H9 (cell line): Measurements from ENCODE around the gene ADARB2. TPM values are rescaled to one million over a fixed set of nuclear protein-coding genes. Genes with fewer than 3 reads are reported as not detected.
A peak's percentile ranks its signal among the peaks of the same experiment; 100 is the strongest.

Experiments used
- DNase-seq: peaks from one replicate; pipeline ENCODE4 v3.0.0-alpha.2; 2017
- H2AFZ ChIP-seq: one replicate; pipeline ENCODE4 v1.6.1; 2013; ENCODE audit warnings: mild to moderate bottlenecking, low read length, control low read depth, moderate library complexity
- H2AK5ac ChIP-seq: 2 replicates; pipeline ENCODE4 v1.6.1; 2013; ENCODE audit warnings: low read length, control low read depth, mixed read lengths; ENCODE audit not compliant: insufficient read length
- H2BK120ac ChIP-seq: one replicate; pipeline ENCODE4 v1.6.1; 2013; ENCODE audit warnings: low read depth, mild to moderate bottlenecking, low read length, control low read depth, inconsistent platforms; ENCODE audit not compliant: poor library complexity, severe bottlenecking
- H2BK12ac ChIP-seq: 2 replicates; pipeline ENCODE4 v1.6.1; 2013; ENCODE audit warnings: low read length, control low read depth, mixed read lengths, low read depth; ENCODE audit not compliant: insufficient read length
- H2BK15ac ChIP-seq: 2 replicates; pipeline ENCODE4 v1.6.1; 2013; ENCODE audit warnings: low read depth, low read length, control low read depth
- H2BK20ac ChIP-seq: one replicate; pipeline ENCODE4 v1.6.1; 2013; ENCODE audit warnings: low read depth, mild to moderate bottlenecking, low read length, control low read depth, inconsistent platforms; ENCODE audit not compliant: poor library complexity, severe bottlenecking
- H2BK5ac ChIP-seq: 2 replicates; pipeline ENCODE4 v1.6.1; 2013; ENCODE audit warnings: low read length, control low read depth, mixed read lengths; ENCODE audit not compliant: insufficient read length
- H3K14ac ChIP-seq: 2 replicates; pipeline ENCODE4 v1.6.1; 2013; ENCODE audit warnings: low read length, control low read depth; ENCODE audit not compliant: insufficient read depth
- H3K18ac ChIP-seq: 2 replicates; pipeline ENCODE4 v1.6.1; 2013; ENCODE audit warnings: low read depth, mild to moderate bottlenecking, mixed read lengths, low read length, control low read depth; ENCODE audit not compliant: insufficient read length
- H3K23ac ChIP-seq: 2 replicates; pipeline ENCODE4 v1.6.1; 2013; ENCODE audit warnings: low read length, control low read depth, mixed read lengths, low read depth; ENCODE audit not compliant: insufficient read length
- H3K23me2 ChIP-seq: 2 replicates; pipeline ENCODE4 v1.6.1; 2013; ENCODE audit warnings: low read depth, mild to moderate bottlenecking, mixed read lengths, low read length, control low read depth; ENCODE audit not compliant: insufficient read length, poor library complexity, severe bottlenecking
- H3K27ac ChIP-seq: 2 replicates; pipeline ENCODE4 v1.5.1; 2013; ENCODE audit warnings: low read length, control low read depth, mixed read lengths, low read depth; ENCODE audit not compliant: insufficient read length
- H3K27me3 ChIP-seq: 2 replicates; pipeline ENCODE4 v1.6.1; 2013; ENCODE audit warnings: low read length, control low read depth, inconsistent platforms; ENCODE audit not compliant: insufficient read depth
- H3K4ac ChIP-seq: 2 replicates; pipeline ENCODE4 v1.6.1; 2013; ENCODE audit warnings: low read depth, mild to moderate bottlenecking, control low read depth, inconsistent platforms, low read length, moderate library complexity
- H3K4me1 ChIP-seq: 2 replicates; pipeline ENCODE4 v1.6.1; 2013; ENCODE audit warnings: low read length, control low read depth, inconsistent platforms; ENCODE audit not compliant: insufficient read depth
- H3K4me2 ChIP-seq: 2 replicates; pipeline ENCODE4 v1.6.1; 2013; ENCODE audit warnings: low read length, control low read depth, mixed read lengths; ENCODE audit not compliant: insufficient read length, insufficient read depth
- H3K56ac ChIP-seq: 2 replicates; pipeline ENCODE4 v1.6.1; 2013; ENCODE audit warnings: low read depth, mild to moderate bottlenecking, mixed read lengths, low read length, control low read depth; ENCODE audit not compliant: insufficient read length
- H3K79me1 ChIP-seq: 2 replicates; pipeline ENCODE4 v1.6.1; 2013; ENCODE audit warnings: low read depth, mild to moderate bottlenecking, moderate library complexity, low read length, control low read depth, inconsistent platforms; ENCODE audit not compliant: insufficient read depth, poor library complexity, severe bottlenecking
- H3K79me2 ChIP-seq: 2 replicates; pipeline ENCODE4 v1.6.1; 2013; ENCODE audit warnings: low read length, control low read depth, inconsistent platforms; ENCODE audit not compliant: insufficient read depth
- H3K9ac ChIP-seq: 2 replicates; pipeline ENCODE4 v1.6.1; 2013; ENCODE audit warnings: low read length, control low read depth, mixed read lengths; ENCODE audit not compliant: insufficient read length; ENCODE audit errors: extremely low read depth
- H3K9me3 ChIP-seq: one replicate; pipeline ENCODE4 v1.6.1; 2013; ENCODE audit warnings: low read depth, low read length, inconsistent platforms; ENCODE audit not compliant: control insufficient read depth
- H3T11ph ChIP-seq: one replicate; pipeline ENCODE4 v1.6.1; 2013; ENCODE audit warnings: mild to moderate bottlenecking, low read length, control low read depth, inconsistent platforms
- H4K20me1 ChIP-seq: one replicate; pipeline ENCODE4 v1.6.1; 2013; ENCODE audit not compliant: control insufficient read depth, insufficient read length, insufficient read depth
- H4K5ac ChIP-seq: 2 replicates; pipeline ENCODE4 v1.6.1; 2013; ENCODE audit warnings: low read depth, mild to moderate bottlenecking, mixed read lengths, low read length, control low read depth; ENCODE audit not compliant: insufficient read length
- H4K8ac ChIP-seq: replicated peaks from 2 replicates; pipeline ENCODE4 v1.6.1; 2013; ENCODE audit warnings: low read length, control low read depth, mixed read lengths, low read depth; ENCODE audit not compliant: insufficient read length
- H4K91ac ChIP-seq: 2 replicates; pipeline ENCODE4 v1.6.1; 2013; ENCODE audit warnings: low read depth, mild to moderate bottlenecking, moderate library complexity, mixed read lengths, low read length, control low read depth; ENCODE audit not compliant: insufficient read length
- H3K27ac Mint-ChIP-seq, 3 experiments: 2 replicates in 2 of 3; 3 replicates in 1 of 3; pipeline ENCODE4 v1.8.0; 2020 to 2021; ENCODE audit warnings: mixed read lengths in 3 of 3, mild to moderate bottlenecking in 1 of 3, moderate library complexity in 1 of 3
- H3K27me3 Mint-ChIP-seq: 2 replicates; pipeline ENCODE4 v1.8.0; 2021; ENCODE audit warnings: low read depth, mild to moderate bottlenecking, moderate library complexity, mixed read lengths
- H3K36me3 Mint-ChIP-seq, 3 experiments: 2 replicates in 2 of 3; 3 replicates in 1 of 3; pipeline ENCODE4 v1.8.0; 2020 to 2021; ENCODE audit warnings: low read depth in 3 of 3, mixed read lengths in 3 of 3; ENCODE audit not compliant: insufficient read depth in 1 of 3
- H3K4me1 Mint-ChIP-seq, 2 experiments: 2 replicates each; pipeline ENCODE4 v1.8.0; 2020; ENCODE audit warnings: mixed read lengths in 2 of 2
- H3K4me3 Mint-ChIP-seq, 2 experiments: 2 replicates in 1 of 2; 3 replicates in 1 of 2; pipeline ENCODE4 v1.8.0; 2020 to 2021; ENCODE audit warnings: mild to moderate bottlenecking in 2 of 2, mixed read lengths in 2 of 2, moderate library complexity in 1 of 2
- H3K9me3 Mint-ChIP-seq, 2 experiments: 2 replicates in 1 of 2; 3 replicates in 1 of 2; pipeline ENCODE4 v1.8.0; 2020; ENCODE audit warnings: mild to moderate bottlenecking in 2 of 2, mixed read lengths in 2 of 2, moderate library complexity in 1 of 2
- CTCF ChIP-seq: fragments of 200-600 bp; sonication (generic); conservative IDR thresholded peaks from 3 replicates; pipeline ENCODE4 v1.8.0; 2021; ENCODE audit warnings: antibody characterized with exemption, mild to moderate bottlenecking
- WGBS: extraction: QIAGEN DNeasy Blood & Tissue Kit; methylation state at CpG from one replicate; pipeline ENCODE4 v1.1.7; 2013; ENCODE audit warnings: missing lambda C conversion rate, low lambda C conversion rate, mixed read lengths; ENCODE audit not compliant: insufficient read length; ENCODE audit errors: extremely low coverage; 5-methylcytosine and 5-hydroxymethylcytosine counted together
- total RNA-seq: library from RNA; stranded (reverse); gene quantifications from 2 replicates; pipeline ENCODE4 v1.2.1, GENCODE V29; 2021

Gene ADARB2
- total RNA-seq, 1 experiment from 2014 or later: 0.87 TPM

GRCh38 chr10:1294748-1295147 lies 442.6 kb downstream of the ADARB2 start:
- Mint-ChIP-seq H3K4me3 (no peak overlapping the region; a peak in 1 of 5 replicates), H3K4me1 (peaks cover 43 to 48% of the 10 kb centered on the region in 2 experiments), H3K9me3 (peaks cover 2 to 3% of the 10 kb centered on the region in 2 experiments), H3K36me3 (peaks cover 0 to 10% (median 0%) of the 10 kb centered on the region in 3 experiments; a peak in 2 of 7 replicates), H3K27ac (peak overlapping the region in 1 of 3 experiments; percentile 50; a peak in 2 of 7 replicates), H3K27me3 (peaks cover 5% of the 10 kb centered on the region)
- no peak overlapping the region for H3K4me2 ChIP-seq
- H3K27me3 ChIP-seq: no peaks in the 10 kb centered on the region
- no peaks in the 10 kb centered on the region for H3K23me2 ChIP-seq
- no peak for TF ChIP-seq CTCF
- no peak overlapping the region for H3T11ph ChIP-seq
- no peak overlapping the region for H4K5ac ChIP-seq
- H2BK120ac ChIP-seq: no peak overlapping the region
- no CpG with 5 or more reads among the region's 7 CpGs for WGBS
- no peak overlapping the region for H2BK15ac ChIP-seq
- no peak overlapping the region for H2BK12ac ChIP-seq
- no peak overlapping the region for H3K14ac ChIP-seq
- no peak overlapping the region for H2AK5ac ChIP-seq
- no peaks in the 10 kb centered on the region for H3K79me2 ChIP-seq
- H3K9ac ChIP-seq: no peak overlapping the region
- no peak overlapping the region for H3K23ac ChIP-seq
- H4K20me1 ChIP-seq: no peaks in the 10 kb centered on the region
- no peak overlapping the region for H3K27ac ChIP-seq
- no peak for DNase-seq
- no peaks in the 10 kb centered on the region for H3K79me1 ChIP-seq
- no peak overlapping the region for H4K8ac ChIP-seq
- H3K56ac ChIP-seq: no peak overlapping the region
- no peaks in the 10 kb centered on the region for H3K9me3 ChIP-seq
- H3K4me1 ChIP-seq: peaks cover 3% of the 10 kb centered on the region; the same call in 1 of the 2 replicates
- no peak overlapping the region for H2AFZ ChIP-seq
- no peak overlapping the region for H3K4ac ChIP-seq
- H3K18ac ChIP-seq: no peak overlapping the region
- H4K91ac ChIP-seq: no peak overlapping the region
- no peak overlapping the region for H2BK20ac ChIP-seq
- no peak overlapping the region for H2BK5ac ChIP-seq
